HCT116 (cell line): ENCODE results near the gene RECK. TPM values are rescaled to one million over a fixed set of nuclear protein-coding genes. Genes with fewer than 3 reads are reported as not detected.

Source experiments
- ATAC-seq: fragments of 200-7000 bp; cut with Tn5 transposase; 2 replicates; pipeline ENCODE4 v1.9.1; 2020; ENCODE audit warnings: mild to moderate bottlenecking, moderate library complexity
- BruUV-seq: library from RNA; stranded (reverse); fragments of 400-500 nt; replicated peaks from 2 replicates; lab custom pipeline; 2021; lab: Mats Ljungman, UMichigan
- CTCF ChIA-PET: fragments of 300-600 bp; sonication (Branson Sonifier 250); formaldehyde crosslinking; loops from one replicate; lab custom pipeline; 2021; ENCODE audit warnings: antibody characterized with exemption; lab: Charles Lee
- POLR2A ChIA-PET: fragments of 300-600, 350-600 bp; sonication (Branson Sonifier 250); formaldehyde crosslinking; loops from one replicate; lab custom pipeline; 2021; ENCODE audit warnings: antibody characterized with exemption; lab: Charles Lee
- RAD21 ChIA-PET, 2 experiments: fragments of 300-600 bp; sonication (Branson Sonifier 250); formaldehyde crosslinking; loops; one replicate each; lab custom pipeline; 2023; ENCODE audit warnings: low total read pairs in 2 of 2; ENCODE audit not compliant: uncharacterized antibody in 2 of 2, unreplicated experiment in 2 of 2, low non-redundant PET in 1 of 2; lab: Charles Lee
- DNase-seq: peaks from one replicate; pipeline ENCODE4 v3.0.0-alpha.2; 2010; ENCODE audit warnings: low read depth, low spot score
- H2AFZ ChIP-seq: fragments of 200-600 bp; shearing (Covaris generic), sonication (generic); 2 replicates; pipeline ENCODE4 v1.6.1; 2017; ENCODE audit warnings: low read depth, mixed run types, mixed read lengths, antibody characterized with exemption, low read length; ENCODE audit not compliant: poor library complexity, severe bottlenecking
- H3K27ac ChIP-seq: 2 replicates; pipeline ENCODE4 v1.5.1; 2012; ENCODE audit warnings: low read depth, low read length
- H3K27me3 ChIP-seq: fragments of 200-600 bp; sonication (generic); 2 replicates; pipeline ENCODE4 v1.6.1; 2016; ENCODE audit warnings: mixed run types, low read length, mixed read lengths; ENCODE audit not compliant: insufficient read depth
- H3K36me3 ChIP-seq, 2 experiments: fragments of 200-500 bp in 1 of 2; fragments of 200-600 bp in 1 of 2; sonication (Bioruptor generic) in 1 of 2; sonication (generic) in 1 of 2; 2 replicates each; pipeline versions ENCODE4 v1.5.1 to v1.6.1; 2014 to 2016; ENCODE audit warnings: low read length in 2 of 2, inconsistent platforms in 1 of 2, mixed read lengths in 1 of 2, mixed run types in 1 of 2; ENCODE audit not compliant: insufficient read depth in 2 of 2, control insufficient read depth in 1 of 2
- H3K4me1 ChIP-seq, 2 experiments: fragments of 200-600 bp in 1 of 2; sonication (generic) in 1 of 2; 2 replicates each; pipeline versions ENCODE4 v1.5.1 to v1.6.1; 2012 to 2017; ENCODE audit warnings: low read length in 2 of 2, inconsistent platforms in 1 of 2, mild to moderate bottlenecking in 1 of 2, mixed read lengths in 1 of 2, mixed run types in 1 of 2, moderate library complexity in 1 of 2; ENCODE audit not compliant: insufficient read depth in 2 of 2, control insufficient read depth in 1 of 2
- H3K4me2 ChIP-seq: fragments of 200-600 bp; sonication (generic); 2 replicates; pipeline ENCODE4 v1.6.1; 2017; ENCODE audit warnings: mixed run types, low read length, mixed read lengths
- H3K4me3 ChIP-seq, 2 experiments: fragments of 200-600 bp in 1 of 2; sonication (generic) in 1 of 2; replicated peaks in 1 of 2; 2 replicates each; pipeline ENCODE4 v1.5.1; 2011 to 2016; ENCODE audit warnings: low read length in 2 of 2, control low read depth in 1 of 2, low read depth in 1 of 2, mild to moderate bottlenecking in 1 of 2, mixed read lengths in 1 of 2, mixed run types in 1 of 2
- H3K79me2 ChIP-seq: fragments of 200-600 bp; sonication (generic); 2 replicates; pipeline ENCODE4 v1.6.1; 2017; ENCODE audit warnings: mild to moderate bottlenecking, mixed run types, low read length, moderate library complexity, mixed read lengths; ENCODE audit not compliant: insufficient read depth
- H3K9ac ChIP-seq: fragments of 200-600 bp; sonication (generic); 2 replicates; pipeline ENCODE4 v1.6.1; 2016; ENCODE audit warnings: low read length, mixed read lengths
- H3K9me2 ChIP-seq: fragments of 200-600 bp; sonication (generic), shearing (Covaris generic); 2 replicates; pipeline ENCODE4 v1.6.1; 2017; ENCODE audit warnings: mixed run types, mild to moderate bottlenecking, moderate library complexity; ENCODE audit not compliant: insufficient read depth
- H3K9me3 ChIP-seq, 2 experiments: fragments of 200-500 bp in 1 of 2; fragments of 200-600 bp in 1 of 2; sonication (Bioruptor generic) in 1 of 2; sonication (generic) in 1 of 2; 2 replicates each; pipeline ENCODE4 v1.6.1; 2014 to 2017; ENCODE audit warnings: low read length in 2 of 2, mixed read lengths in 2 of 2, inconsistent platforms in 1 of 2, low read depth in 1 of 2, mild to moderate bottlenecking in 1 of 2, mixed run types in 1 of 2, moderate library complexity in 1 of 2; ENCODE audit not compliant: control insufficient read depth in 1 of 2, insufficient read depth in 1 of 2
- H4K20me1 ChIP-seq: fragments of 200-600 bp; sonication (generic), shearing (Covaris generic); 2 replicates; pipeline ENCODE4 v1.6.1; 2017; ENCODE audit warnings: mixed run types, mild to moderate bottlenecking, moderate library complexity; ENCODE audit not compliant: insufficient read depth
- CEBPB ChIP-seq: IDR thresholded peaks from 2 replicates; pipeline ENCODE4 v1.6.1; 2012; ENCODE audit warnings: low read depth
- EGR1 ChIP-seq: IDR thresholded peaks from 2 replicates; pipeline ENCODE4 v1.6.1; 2012; ENCODE audit warnings: low read depth
- EZH2phosphoT487 ChIP-seq: fragments of 200-600 bp; IDR thresholded peaks from 2 replicates; pipeline ENCODE4 v1.6.1; 2018; ENCODE audit warnings: antibody characterized with exemption, borderline replicate concordance
- JUND ChIP-seq: IDR thresholded peaks from 2 replicates; pipeline ENCODE4 v1.6.1; 2012
- MAX ChIP-seq: IDR thresholded peaks from 2 replicates; pipeline ENCODE4 v1.6.1; 2012
- POLR2AphosphoS5 ChIP-seq: IDR thresholded peaks from 2 replicates; pipeline ENCODE4 v1.6.1; 2011; ENCODE audit warnings: mild to moderate bottlenecking, low read depth, low read length, moderate library complexity
- RAD21 ChIP-seq: IDR thresholded peaks from 2 replicates; pipeline ENCODE4 v1.6.1; 2012; ENCODE audit warnings: low read depth, mild to moderate bottlenecking
- REST ChIP-seq: IDR thresholded peaks from 2 replicates; pipeline ENCODE4 v1.6.1; 2012; ENCODE audit warnings: low read depth
- SP1 ChIP-seq: IDR thresholded peaks from 2 replicates; pipeline ENCODE4 v1.6.1; 2012; ENCODE audit warnings: low read depth
- SRF ChIP-seq: IDR thresholded peaks from 2 replicates; pipeline ENCODE4 v1.6.1; 2012; ENCODE audit warnings: low read depth
- YY1 ChIP-seq: IDR thresholded peaks from 2 replicates; pipeline ENCODE4 v1.6.1; 2011; ENCODE audit warnings: low read length, low read depth, moderate library complexity, mild to moderate bottlenecking; ENCODE audit not compliant: insufficient replicate concordance; ENCODE audit errors: extremely low read depth
- ZFX ChIP-seq: fragments of 450-650 bp; IDR thresholded peaks from 2 replicates; pipeline ENCODE4 v1.6.1; 2017
- ZNF274 ChIP-seq: fragments of 200-500 bp; sonication (Bioruptor generic); IDR thresholded peaks from 2 replicates; pipeline ENCODE4 v1.6.1; 2014; ENCODE audit warnings: mild to moderate bottlenecking, low read depth, low read length, inconsistent platforms
- intact Hi-C: fragments of 100-400 bp; cut with micrococcal nuclease; formaldehyde crosslinking; loops from 2 replicates; pipeline ENCODE4 v1.10.0; 2022
- total RNA-seq: library from RNA; stranded (reverse); gene quantifications from one replicate; pipeline ENCODE4 v1.2.1, GENCODE V29; 2021; ENCODE audit not compliant: unreplicated experiment

RECK gene
- total RNA-seq, 1 experiment from 2014 or later = 3.8 TPM

DNA sequence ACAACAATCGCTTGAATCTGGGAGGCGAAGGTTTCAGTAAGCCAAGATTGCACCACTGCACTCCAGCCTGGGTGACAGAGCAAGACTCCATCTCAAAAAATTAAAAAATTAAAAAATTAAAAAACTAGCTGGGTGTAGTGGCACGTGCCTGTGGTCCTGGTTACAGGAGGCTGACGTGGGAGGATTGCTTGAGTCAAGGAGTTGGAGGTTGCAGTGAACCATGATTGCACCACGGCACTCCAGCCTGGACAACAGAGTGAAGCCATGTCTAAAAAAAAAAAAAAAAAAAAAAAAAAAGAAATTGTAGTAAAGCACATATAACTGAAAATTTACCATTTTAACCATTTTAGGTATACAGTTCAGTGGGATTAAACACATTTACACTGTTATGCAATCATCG, 119.4 kb downstream of the RECK start:
- TF ChIP-seq MAX (no peak), JUND (no peak), EGR1 (no peak), YY1 (no peak), ZNF274 (no peak), ZFX (no peak), EZH2phosphoT487 (no peak), SRF (no peak), REST (no peak), RAD21 (no peak), SP1 (no peak), POLR2AphosphoS5 (no peak), CEBPB (no peak)
- TF ChIP-seq, all 23 proteins: peak for 0
- peaks cover 0 to 11% of the 10 kb centered on the region in 2 experiments; a peak in 1 of 4 replicates for H3K4me1 ChIP-seq
- H2AFZ ChIP-seq = no peak overlapping the region
- ATAC-seq (no peak), DNase-seq (no peak)
- no peaks in the 10 kb centered on the region for H3K79me2 ChIP-seq
- no peaks in the 10 kb centered on the region; a peak in 1 of 4 replicates for H3K9me3 ChIP-seq
- H4K20me1 ChIP-seq = no peaks in the 10 kb centered on the region
- no peak overlapping the region for H3K4me2 ChIP-seq
- intact Hi-C loops = no loop called here
- ChIA-PET POLR2A (no interaction called here), RAD21 (no interaction called here), CTCF (no interaction called here)
- H3K36me3 ChIP-seq = no peaks in the 10 kb centered on the region
- BruUV-seq = no TSS peak
- H3K9ac ChIP-seq = no peak overlapping the region
- H3K27me3 ChIP-seq = no peaks in the 10 kb centered on the region
- H3K4me3 ChIP-seq = no peak overlapping the region
- no peaks in the 10 kb centered on the region for H3K9me2 ChIP-seq
- no peak overlapping the region for H3K27ac ChIP-seq
